ENCODE data around the gene CDKAL1. TPM values are rescaled to one million over a fixed set of nuclear protein-coding genes. Genes with fewer than 3 reads are reported as not detected.
"Not testable (repeated sequence)": the region's sequence is repeated elsewhere in the genome, so short reads cannot be mapped to it uniquely, and the experiment has no call there.

Gene CDKAL1
- total and polyA plus RNA-seq, 2 experiments from 2014 or later, result 12.2 to 13.7 TPM

GRCh38 chr6:20722455-20722854, 188.2 kb downstream of the CDKAL1 start:
- H3K27ac ChIP-seq, result no peak overlapping the region
- H3K9me3 ChIP-seq (ENCODE audit: low read depth), result no peaks in the 10 kb centered on the region
- no peak overlapping the region for H3K4me3 ChIP-seq
- H3K36me3 ChIP-seq, result no peaks in the 10 kb centered on the region
- TF ChIP-seq CTCF (IDR thresholded peaks at IDR 0.05; ENCODE audit: low read depth, low read length), result no peak
- DNase-seq (ENCODE audit: low read depth in 1 of 2, low spot score in 1 of 2), result no peak
- peaks cover 5% of the 10 kb centered on the region for H3K4me1 ChIP-seq (ENCODE audit: low read depth)
- H3K27me3 ChIP-seq, result no peaks in the 10 kb centered on the region

DNA sequence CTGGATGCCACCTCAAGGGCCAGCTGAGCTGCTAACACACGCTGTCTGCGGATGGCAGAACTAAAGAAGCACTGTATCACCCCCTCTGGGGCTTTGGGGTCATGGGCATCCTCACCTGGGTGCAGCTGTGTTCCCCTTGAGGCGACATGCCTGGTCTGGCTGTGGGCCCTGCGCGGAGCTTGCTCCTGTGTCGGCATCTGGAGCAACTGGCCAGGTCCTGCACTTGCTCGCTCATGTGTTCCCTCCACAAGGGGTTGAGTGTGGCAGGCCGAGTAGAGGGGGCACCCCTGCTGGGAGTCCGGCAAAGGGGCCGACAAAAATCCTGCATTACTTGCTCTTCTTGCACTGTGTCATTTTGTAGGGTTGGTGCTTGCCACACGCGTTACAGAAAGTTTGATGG, 189.0 kb downstream of the CDKAL1 start:
- no peak for TF ChIP-seq CTCF (IDR thresholded peaks at IDR 0.05; ENCODE audit: low read depth, low read length)
- Histone ChIP-seq H3K36me3 (no peaks in the 10 kb centered on the region), H3K27me3 (no peaks in the 10 kb centered on the region)

GRCh38 chr6:20724443-20725190, 190.4 kb downstream of the CDKAL1 start:
- no peak overlapping the region for H3K4me3 ChIP-seq
- no peaks in the 10 kb centered on the region for H3K36me3 ChIP-seq
- H3K9me3 ChIP-seq (ENCODE audit: low read depth), result no peaks in the 10 kb centered on the region
- DNase-seq (ENCODE audit: low read depth in 1 of 2, low spot score in 1 of 2), result no peak
- no peak overlapping the region for H3K27ac ChIP-seq
- no peaks in the 10 kb centered on the region for H3K27me3 ChIP-seq
- TF ChIP-seq CTCF (IDR thresholded peaks at IDR 0.05; ENCODE audit: low read depth, low read length), result no peak
- H3K4me1 ChIP-seq (ENCODE audit: low read depth), result no peaks in the 10 kb centered on the region

More for the DNA sequence above, 189.0 kb downstream of the CDKAL1 start:
- Histone ChIP-seq H3K9me3 (ENCODE audit: low read depth) (no peaks in the 10 kb centered on the region), H3K4me3 (no peak overlapping the region), H3K4me1 (ENCODE audit: low read depth) (no peaks in the 10 kb centered on the region), H3K27ac (no peak overlapping the region)
- no peak for DNase-seq (ENCODE audit: low read depth in 1 of 2, low spot score in 1 of 2)

DNA sequence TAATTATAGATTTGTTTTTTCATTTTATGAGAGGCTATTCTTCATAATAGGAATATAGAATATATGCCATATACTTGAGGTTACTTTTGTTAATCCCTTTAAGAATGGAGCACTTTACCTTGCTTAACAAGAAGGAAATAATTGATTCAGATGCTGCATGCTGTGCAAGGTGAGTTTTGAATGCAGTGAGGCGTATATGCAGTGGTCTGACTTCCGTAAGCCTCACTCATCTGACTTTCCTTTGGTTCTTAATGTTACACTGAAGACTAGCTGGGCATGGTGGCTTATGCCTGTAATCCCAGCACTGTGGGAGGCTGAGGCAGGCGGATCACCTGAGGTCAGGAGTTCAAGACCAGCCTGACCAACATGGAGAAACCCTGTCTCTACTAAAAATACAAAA, 191.0 kb downstream of the CDKAL1 start:
- H3K27ac ChIP-seq; H3K36me3 ChIP-seq; H3K4me3 ChIP-seq; H3K4me1 ChIP-seq (ENCODE audit: low read depth); DNase-seq (ENCODE audit: low read depth in 1 of 2, low spot score in 1 of 2); H3K27me3 ChIP-seq; H3K9me3 ChIP-seq (ENCODE audit: low read depth): not testable (repeated sequence)

GRCh38 chr6:20729086-20729485, 194.8 kb downstream of the CDKAL1 start:
- H3K27ac ChIP-seq, result no peak overlapping the region
- no peak for DNase-seq (ENCODE audit: low read depth in 1 of 2, low spot score in 1 of 2)
- H3K4me3 ChIP-seq, result no peak overlapping the region
- peaks cover 3% of the 10 kb centered on the region for H3K4me1 ChIP-seq (ENCODE audit: low read depth)
- no peaks in the 10 kb centered on the region for H3K9me3 ChIP-seq (ENCODE audit: low read depth)
- no peaks in the 10 kb centered on the region for H3K36me3 ChIP-seq
- no peak for TF ChIP-seq CTCF (IDR thresholded peaks at IDR 0.05; ENCODE audit: low read depth, low read length)
- no peaks in the 10 kb centered on the region for H3K27me3 ChIP-seq

GRCh38 chr6:20732362-20732761, 198.1 kb downstream of the CDKAL1 start:
- H3K4me3 ChIP-seq; DNase-seq (ENCODE audit: low read depth in 1 of 2, low spot score in 1 of 2); H3K4me1 ChIP-seq (ENCODE audit: low read depth); H3K36me3 ChIP-seq; H3K27ac ChIP-seq; H3K27me3 ChIP-seq; H3K9me3 ChIP-seq (ENCODE audit: low read depth): not testable (repeated sequence)

All from cardiac muscle cell (in vitro differentiated cells and primary cell).